ENCODE results near the gene NCKAP5.
A peak's percentile ranks its signal among the peaks of the same experiment; 100 is the strongest.

DNA sequence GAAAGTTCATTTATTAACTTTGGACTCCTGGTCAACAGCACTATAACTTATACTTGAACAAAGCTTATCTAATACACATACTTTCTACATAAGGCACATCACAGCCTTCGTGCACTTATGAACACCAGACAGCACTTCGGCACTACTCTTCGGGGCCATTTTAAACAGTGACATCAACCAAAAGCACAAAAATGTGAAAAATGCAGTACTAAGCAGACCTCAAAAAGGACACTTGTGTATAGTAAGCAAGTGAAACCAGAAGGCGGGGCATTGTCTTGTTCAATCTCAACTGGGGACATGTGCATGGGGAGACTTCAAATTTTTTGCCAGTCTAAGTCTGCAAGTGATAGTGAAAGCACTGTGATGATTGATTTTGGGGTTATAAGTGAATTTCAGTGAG lies 163.0 kb downstream of the NCKAP5 start:
- TF ChIP-seq, protein P1, sequence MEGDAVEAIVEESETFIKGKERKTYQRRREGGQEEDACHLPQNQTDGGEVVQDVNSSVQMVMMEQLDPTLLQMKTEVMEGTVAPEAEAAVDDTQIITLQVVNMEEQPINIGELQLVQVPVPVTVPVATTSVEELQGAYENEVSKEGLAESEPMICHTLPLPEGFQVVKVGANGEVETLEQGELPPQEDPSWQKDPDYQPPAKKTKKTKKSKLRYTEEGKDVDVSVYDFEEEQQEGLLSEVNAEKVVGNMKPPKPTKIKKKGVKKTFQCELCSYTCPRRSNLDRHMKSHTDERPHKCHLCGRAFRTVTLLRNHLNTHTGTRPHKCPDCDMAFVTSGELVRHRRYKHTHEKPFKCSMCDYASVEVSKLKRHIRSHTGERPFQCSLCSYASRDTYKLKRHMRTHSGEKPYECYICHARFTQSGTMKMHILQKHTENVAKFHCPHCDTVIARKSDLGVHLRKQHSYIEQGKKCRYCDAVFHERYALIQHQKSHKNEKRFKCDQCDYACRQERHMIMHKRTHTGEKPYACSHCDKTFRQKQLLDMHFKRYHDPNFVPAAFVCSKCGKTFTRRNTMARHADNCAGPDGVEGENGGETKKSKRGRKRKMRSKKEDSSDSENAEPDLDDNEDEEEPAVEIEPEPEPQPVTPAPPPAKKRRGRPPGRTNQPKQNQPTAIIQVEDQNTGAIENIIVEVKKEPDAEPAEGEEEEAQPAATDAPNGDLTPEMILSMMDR (IDR thresholded peaks at IDR 0.05; ENCODE audit: low read depth, low read length, missing input control), result no peak
- TF ChIP-seq RAD21 (IDR thresholded peaks at IDR 0.05), result no peak
- TF ChIP-seq, protein P2, sequence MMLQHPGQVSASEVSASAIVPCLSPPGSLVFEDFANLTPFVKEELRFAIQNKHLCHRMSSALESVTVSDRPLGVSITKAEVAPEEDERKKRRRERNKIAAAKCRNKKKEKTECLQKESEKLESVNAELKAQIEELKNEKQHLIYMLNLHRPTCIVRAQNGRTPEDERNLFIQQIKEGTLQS (IDR thresholded peaks at IDR 0.05), result no peak
- TF ChIP-seq, protein P3, sequence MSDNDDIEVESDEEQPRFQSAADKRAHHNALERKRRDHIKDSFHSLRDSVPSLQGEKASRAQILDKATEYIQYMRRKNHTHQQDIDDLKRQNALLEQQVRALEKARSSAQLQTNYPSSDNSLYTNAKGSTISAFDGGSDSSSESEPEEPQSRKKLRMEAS (IDR thresholded peaks at IDR 0.05), result peak; percentile 4
- TF ChIP-seq YY1 (IDR thresholded peaks at IDR 0.05), result no peak
- no peak for TF ChIP-seq RXRA (IDR thresholded peaks at IDR 0.05)
